Stimulated activated CD8-positive, alpha-beta memory T cell treated with anti-CD3 and anti-CD28 coated beads, Interleukin-2, amount 100 ng/mL, for 48 hours (primary cell): ENCODE measurements around the gene TSKS.
A peak's percentile ranks its signal among the peaks of the same experiment; 100 is the strongest.

Experiments
- DNase-seq, 2 donors: peaks; one replicate each; pipeline ENCODE4 v3.0.0-alpha.2; 2020; ENCODE audit warnings: low read depth in 2 of 2

The TSKS gene

DNA sequence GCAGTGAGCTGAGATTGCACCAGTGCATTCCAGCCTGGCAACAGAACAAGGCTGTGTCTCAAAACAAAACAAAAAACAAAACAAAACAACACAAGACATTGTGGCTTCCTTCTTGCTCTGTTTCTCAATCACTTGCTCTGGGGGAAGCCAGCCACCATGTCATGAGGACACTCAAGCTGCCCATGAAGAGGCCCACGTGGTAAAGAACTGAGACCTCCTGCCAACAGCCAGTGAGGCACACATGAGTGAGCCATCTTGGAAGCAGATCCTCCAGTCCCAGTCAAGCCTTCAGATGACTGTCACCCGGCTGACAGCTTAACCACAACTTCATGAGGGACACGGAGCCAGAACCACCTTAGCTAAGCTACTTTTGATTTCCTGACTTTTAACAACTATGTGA lies 47.0 kb downstream of the TSKS start:
- DNase-seq: no peak

DNA sequence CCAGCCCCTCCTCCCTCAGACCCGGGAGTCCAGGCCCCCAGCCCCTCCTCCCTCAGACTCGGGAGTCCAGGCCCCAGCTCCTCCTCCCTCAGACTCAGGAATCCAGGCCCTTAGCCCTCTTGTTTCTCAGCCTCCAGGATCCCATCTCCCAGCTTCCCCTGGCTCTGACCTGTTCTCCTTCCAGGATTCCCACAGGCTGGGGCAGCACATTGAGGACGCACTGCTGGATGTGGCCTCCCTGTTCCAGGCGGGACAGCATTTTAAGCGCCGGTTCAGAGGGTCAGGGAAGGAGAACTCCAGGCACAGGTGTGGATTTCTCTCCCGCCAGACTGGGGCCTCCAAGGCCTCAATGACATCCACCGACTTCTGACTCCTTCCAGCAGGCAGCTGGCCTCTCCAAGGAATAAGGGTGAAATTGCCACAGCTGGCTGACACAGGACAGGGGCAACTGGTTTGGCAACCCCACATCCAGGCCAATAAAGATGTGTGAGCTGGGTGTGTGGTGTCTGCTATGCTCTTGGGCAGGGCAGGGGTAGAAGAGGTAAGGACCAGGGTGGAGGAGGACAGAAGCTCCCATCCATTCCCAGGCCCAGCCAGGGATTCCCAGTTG lies 49.8 kb downstream of the TSKS start:
- no peak for DNase-seq

DNA sequence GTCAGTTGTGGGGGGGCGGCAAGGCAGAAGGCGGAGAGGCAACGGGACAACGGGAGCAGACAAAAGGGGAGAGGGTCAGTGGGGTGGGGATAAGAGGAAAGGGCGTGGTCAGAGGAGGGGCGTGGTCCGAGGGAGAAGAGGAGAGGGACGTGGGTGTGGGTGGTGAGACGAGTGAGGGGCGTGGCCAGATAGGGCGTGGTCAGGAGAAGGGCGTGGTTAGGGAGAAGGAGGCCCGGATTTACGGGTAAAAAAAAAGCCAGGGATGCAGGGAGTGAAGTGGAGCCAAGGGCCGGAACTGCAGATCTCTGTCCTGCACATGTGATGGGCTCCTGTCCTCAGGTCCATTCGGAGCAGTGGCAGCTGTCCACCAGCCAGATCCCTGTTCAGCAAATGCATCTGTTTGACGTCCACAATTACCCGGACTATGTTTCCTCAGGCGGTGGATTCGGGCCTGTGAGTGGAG lies 50.7 kb downstream of the TSKS start:
- no peak for DNase-seq

DNA sequence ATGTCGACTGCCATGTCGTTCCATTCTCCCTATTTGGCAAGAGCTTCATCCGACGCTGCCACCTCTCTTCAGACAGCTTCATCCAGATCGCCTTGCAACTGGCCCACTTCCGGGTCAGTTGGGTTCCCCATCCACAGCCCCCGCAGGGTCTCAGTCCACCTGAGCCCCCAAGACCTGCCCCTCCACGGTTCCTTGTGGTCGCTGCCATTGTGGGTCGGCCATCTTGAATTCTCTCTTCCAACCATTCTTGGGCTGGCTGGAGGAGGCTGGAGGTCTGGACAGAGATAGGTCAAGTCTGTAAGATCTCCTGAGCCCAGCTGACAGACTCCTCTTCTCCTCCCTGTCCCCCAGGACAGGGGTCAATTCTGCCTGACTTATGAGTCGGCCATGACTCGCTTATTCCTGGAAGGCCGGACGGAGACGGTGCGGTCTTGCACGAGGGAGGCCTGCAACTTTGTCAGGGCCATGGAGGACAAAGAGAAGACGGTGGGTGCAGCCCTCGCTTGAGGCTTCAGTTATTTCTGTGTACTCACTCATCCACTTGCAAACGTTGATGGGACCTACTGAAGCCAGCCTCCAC lies 52.6 kb downstream of the TSKS start:
- DNase-seq: no peak

DNA sequence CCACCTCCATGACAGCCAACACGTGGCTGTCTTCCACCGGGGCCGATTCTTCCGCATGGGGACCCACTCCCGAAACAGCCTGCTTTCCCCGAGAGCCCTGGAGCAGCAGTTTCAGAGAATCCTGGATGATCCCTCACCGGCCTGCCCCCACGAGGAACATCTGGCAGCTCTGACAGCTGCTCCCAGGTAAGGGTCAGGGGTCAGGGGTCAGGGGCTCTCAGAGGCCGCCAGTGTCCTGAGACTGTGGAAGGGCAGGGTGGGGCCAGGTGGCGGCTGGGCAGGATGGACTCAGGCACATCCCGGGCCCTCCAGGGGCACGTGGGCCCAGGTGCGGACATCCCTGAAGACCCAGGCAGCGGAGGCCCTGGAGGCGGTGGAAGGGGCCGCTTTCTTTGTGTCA lies 57.2 kb downstream of the TSKS start:
- no peak for DNase-seq

DNA sequence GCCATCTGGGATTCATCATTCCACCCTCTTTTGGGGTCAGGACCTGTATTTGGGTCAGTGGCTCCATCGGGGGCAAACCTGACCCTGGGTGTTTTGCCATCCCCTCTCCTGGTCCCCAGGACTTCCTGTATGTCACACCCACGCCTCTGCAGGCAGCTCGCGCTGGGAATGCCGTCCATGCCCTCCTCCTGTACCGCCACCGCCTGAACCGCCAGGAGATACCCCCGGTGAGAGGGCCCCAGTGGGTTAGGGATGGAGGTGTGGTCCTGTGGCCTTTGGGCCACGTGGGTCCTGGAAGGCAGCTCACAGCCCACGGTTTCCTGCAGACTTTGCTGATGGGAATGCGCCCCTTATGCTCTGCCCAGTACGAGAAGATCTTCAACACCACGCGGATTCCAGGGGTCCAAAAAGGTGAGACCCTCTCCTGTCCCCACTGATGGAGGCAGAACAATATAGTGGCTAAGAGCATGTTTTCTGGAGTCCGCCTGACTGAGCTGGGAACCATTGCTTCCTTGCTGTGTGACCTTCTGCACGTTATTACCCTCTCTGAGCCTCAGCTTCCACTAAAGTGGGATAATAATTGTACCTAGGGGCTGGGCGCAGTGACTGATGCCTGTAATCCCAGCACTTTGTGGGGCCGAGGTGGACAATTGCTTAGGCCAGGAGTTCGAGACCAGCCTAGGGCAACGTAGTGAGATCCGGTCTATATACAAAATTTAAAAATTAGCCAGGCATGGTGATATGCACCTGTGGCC lies 58.0 kb downstream of the TSKS start:
- DNase-seq: no peak

DNA sequence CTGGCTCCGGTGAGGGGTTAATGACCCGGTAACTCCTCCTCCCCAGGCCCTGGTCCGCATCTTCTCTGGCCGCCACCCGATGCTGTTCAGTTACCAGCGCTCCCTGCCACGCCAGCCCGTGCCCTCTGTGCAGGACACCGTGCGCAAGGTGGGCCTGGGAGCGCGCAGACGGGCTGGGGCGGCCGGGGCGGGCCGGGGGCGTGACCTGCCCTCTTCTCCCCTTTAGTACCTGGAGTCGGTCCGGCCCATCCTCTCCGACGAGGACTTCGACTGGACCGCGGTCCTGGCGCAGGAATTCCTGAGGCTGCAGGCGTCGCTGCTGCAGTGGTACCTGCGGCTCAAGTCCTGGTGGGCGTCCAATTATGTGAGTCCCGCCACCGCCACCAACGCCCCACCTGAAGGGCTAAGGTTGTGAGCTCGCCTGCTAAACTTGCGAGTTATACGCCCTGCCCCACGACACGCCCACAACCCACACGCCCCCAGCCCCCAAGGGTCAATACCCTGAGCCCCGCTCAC lies 61.8 kb downstream of the TSKS start:
- DNase-seq: no peak

DNA sequence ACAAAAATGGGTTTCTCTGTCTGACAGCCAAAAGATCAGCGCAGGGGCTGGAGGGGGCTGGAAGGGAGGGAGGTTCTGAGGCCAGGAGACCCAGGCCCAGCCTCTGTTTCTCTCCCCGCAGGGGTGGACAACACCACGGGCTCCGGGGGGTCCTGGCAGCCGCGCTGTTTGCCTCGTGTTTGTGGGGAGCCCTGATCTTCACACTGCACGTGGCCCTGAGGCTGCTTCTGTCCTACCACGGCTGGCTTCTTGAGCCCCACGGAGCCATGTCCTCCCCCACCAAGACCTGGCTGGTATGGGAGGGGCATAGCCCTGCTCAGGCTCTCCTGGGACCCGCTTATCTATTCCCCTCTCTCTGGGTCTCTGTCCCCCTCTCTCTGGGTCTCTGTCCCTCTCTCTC lies 62.5 kb downstream of the TSKS start:
- no peak for DNase-seq

DNA sequence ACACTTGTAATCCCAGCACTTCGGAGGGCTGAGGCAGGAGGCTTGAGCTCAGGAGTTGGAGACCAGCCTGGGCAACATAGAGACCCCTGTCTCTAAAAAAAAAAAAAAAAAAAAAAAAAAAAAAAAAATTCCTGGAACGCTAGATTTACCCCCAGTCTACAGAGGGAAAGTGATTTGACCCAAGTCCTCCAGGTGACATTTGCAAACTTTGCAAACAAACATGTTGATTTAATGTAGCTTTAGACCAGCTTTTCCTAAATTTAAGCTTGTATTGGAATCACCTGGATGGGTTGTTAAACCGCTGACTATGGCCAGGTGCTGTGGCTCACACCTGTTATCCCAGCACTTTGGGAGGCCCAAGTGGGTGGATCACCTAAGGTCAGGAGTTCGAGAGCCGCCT lies 63.7 kb downstream of the TSKS start:
- no peak for DNase-seq

DNA sequence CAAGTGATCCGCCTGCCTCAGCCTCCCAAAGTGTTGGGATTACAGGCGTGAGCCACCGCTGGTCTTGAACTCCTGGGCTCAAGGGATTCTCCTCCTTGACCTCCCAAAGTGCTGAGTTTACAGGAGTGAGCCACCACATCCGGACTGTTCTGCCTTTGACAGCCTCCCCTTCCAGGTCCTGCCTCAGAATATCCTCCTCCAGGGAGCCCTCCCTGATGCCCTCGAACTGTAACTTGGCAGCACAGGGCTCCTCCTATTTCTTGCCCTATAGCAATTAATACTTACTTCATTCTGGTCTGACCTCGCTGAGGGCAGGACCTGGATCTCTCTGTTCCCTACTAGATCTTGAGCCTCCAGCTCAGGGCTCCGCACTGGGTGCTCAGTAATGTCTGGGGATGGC lies 66.2 kb downstream of the TSKS start:
- no peak for DNase-seq

DNA sequence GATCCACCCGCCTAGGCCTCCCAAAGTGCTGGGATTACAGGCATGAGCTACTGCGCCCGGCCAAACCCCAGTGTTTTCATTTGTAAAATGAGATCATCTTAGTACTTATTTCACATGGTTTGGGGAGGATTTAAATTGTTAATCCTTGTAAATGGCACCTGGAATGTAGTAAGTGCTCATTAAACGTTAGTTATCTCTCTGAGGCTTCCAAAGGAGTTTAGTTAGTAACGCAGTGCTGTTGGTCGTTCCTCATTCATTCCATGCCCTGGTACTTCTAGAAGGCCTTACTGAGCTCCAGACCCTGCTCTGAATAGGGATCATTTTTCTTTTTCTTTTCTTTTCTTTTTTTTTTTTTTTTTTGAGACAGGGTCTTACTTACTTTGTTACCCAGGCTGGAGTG lies 67.0 kb downstream of the TSKS start:
- DNase-seq: no peak

DNA sequence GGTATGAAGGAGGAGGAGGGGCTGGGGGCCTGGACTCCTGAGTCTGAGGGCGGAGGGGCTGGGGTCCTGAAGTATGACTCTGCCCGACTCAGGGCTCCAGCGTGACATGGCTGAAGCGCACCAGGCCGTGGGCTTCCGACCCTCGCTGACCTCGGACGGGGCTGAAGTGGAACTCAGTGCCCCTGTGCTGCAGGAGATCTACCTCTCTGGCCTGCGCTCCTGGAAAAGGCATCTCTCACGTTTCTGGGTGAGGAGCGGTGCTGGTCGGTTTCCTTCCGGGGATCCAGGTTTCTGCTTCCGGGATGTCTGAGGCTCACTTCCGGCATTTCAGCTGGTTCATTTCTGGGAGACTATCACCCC lies 71.0 kb downstream of the TSKS start:
- DNase-seq: no peak

DNA sequence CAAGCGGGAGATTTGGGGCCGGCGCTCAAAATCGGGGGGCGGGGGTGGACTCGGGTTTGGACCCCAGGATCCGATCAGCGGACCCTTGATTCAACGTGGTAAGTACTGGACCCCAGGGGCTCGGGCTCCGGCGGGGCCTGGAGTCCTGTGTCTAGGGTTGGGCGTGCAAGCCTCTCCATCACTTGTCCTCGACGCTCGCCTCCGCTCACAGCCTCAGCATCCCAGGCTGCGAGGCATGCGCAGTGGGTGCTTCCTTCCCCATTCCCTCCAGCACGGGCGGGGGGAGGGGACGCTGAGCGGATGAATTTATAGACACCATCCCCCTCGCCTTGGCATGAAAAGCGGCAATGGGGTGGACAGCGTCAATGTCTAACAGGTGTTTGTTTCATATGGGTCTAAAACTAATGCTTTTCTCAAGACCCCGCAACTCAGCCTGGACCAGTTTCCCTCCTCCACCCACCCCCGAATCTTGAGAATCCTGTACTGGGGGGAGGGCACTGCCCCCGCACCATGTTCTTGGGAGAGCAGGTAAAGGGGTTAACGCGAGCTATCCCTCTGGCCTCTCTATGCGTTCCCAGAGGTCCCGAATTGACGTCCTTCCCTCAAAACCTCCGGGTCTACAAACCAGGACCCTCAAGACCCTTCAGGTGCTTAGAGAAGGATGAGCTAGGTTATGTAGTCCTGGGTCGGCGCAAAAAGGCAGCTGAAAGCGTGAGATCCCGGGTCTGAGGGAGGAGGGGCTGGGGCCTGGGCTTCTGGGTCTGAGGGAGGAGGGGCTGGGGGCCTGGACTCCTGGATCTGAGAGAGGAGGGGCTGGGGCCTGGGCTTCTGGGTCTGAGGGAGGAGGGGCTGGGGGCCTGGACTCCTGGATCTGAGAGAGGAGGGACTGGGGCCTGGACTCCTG lies 71.6 kb downstream of the TSKS start:
- no peak for DNase-seq

DNA sequence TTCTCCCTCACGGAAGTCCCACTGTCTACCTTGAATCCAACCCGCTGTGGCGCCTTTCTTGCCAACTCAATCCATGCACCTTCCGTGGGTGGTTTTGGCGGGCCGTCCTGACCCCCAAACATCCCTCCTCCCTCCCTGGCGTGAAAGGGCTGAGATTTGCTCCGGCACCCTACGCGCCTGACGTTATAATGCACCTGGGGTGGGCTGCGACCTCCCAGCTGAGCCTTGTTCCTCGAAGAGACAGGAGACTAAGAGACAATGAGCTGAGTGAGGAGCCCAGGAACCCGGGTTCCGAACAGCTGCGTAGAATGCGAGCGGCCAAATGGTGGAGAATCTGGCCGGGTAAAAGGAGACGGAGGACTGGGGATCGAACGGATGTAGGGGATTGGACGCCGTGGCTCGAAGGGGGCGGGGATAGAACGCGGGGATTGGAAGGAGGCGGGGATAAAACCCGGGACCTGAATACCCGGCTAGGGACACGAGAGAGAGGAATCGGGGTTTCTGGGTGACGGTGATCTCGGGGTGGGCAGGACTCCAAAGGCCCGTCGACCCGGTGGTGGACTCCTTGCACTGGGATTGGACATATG lies 72.4 kb downstream of the TSKS start, which contains the start of gene CPT1C:
TSS of gene CPT1C (plus strand) at position 461 of the 587 bp plus-strand sequence. CDS start 1,137 bp downstream, outside the sequence.
- DNase-seq: peak in 1 of 2 donors; percentile 58

DNA sequence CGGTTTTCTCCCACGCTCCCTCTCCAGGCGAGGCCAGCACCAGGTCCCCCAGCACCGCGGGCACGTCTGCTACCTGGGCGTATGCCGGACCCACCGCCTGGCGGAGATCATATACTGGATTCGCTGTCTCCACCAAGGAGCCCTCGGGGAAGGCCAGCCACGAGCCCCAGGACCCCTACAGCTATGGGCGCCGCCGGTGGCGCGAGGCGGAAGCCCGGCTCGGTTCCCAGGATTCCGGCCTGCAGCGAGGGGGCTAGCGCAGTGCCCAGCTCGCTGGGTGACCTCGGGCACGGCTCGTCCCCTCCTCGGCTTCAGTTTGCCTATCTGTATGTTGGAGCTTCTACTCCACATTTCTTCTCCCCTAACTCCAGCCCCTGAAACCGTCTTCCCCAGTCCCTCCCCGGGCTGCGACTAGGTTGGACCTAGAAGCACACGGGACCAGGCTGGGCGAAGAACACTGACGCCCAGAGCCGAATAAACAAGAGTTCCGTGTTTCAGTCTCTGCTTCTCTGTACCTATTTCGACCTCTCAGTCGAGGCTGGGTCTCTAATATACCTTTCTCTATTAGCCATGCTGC lies 72.9 kb downstream of the TSKS start:
- no peak for DNase-seq
